H1 (cell line): ENCODE results near the gene ATXN7. TPM values are rescaled to one million over a fixed set of nuclear protein-coding genes. Genes with fewer than 3 reads are reported as not detected.

ENCODE experiments used
- CTCF ChIA-PET: fragments of 300-600 bp; sonication (Branson Sonifier 250); formaldehyde crosslinking; loops from one replicate; lab custom pipeline; 2021; ENCODE audit not compliant: partially characterized antibody; lab: Charles Lee
- POLR2A ChIA-PET: fragments of 300-600 bp; sonication (Branson Sonifier 250); formaldehyde crosslinking; loops from one replicate; lab custom pipeline; 2021; ENCODE audit warnings: inconsistent platforms; ENCODE audit not compliant: partially characterized antibody; lab: Charles Lee
- DNase-seq, 2 experiments: peaks; one replicate each; pipeline versions ENCODE4 v3.0.0 to v3.0.0-alpha.2; 2010 to 2022; ENCODE audit warnings: low spot score in 2 of 2, low read depth in 1 of 2, mixed read lengths in 1 of 2
- FAIRE-seq: peaks from 2 replicates; lab custom pipeline; 2011; peaks lifted over from hg19 to GRCh38; lab: Jason Lieb, UNC
- H2AFZ ChIP-seq: 2 replicates; pipeline ENCODE4 v1.8.1; 2012; ENCODE audit warnings: low read length, inconsistent platforms
- H2AK5ac ChIP-seq: 2 replicates; pipeline ENCODE4 v1.6.1; 2013; ENCODE audit warnings: low read depth, low read length
- H2BK120ac ChIP-seq: replicated peaks from 2 replicates; pipeline ENCODE3; 2013; ENCODE audit warnings: low read depth, low read length, inconsistent platforms
- H2BK12ac ChIP-seq: 2 replicates; pipeline ENCODE4 v1.6.1; 2013; ENCODE audit warnings: low read depth, low read length
- H2BK15ac ChIP-seq: 2 replicates; pipeline ENCODE4 v1.6.1; 2013; ENCODE audit warnings: low read length
- H2BK20ac ChIP-seq: 2 replicates; pipeline ENCODE4 v1.6.1; 2013; ENCODE audit warnings: low read length
- H2BK5ac ChIP-seq: 2 replicates; pipeline ENCODE4 v1.6.1; 2013; ENCODE audit warnings: low read depth, low read length
- H3K14ac ChIP-seq: 2 replicates; pipeline ENCODE4 v1.6.1; 2013; ENCODE audit warnings: inconsistent platforms; ENCODE audit not compliant: insufficient read length
- H3K18ac ChIP-seq: 2 replicates; pipeline ENCODE4 v1.6.1; 2013; ENCODE audit warnings: low read length; ENCODE audit errors: extremely low read depth
- H3K23ac ChIP-seq: 2 replicates; pipeline ENCODE4 v1.6.1; 2013; ENCODE audit warnings: inconsistent platforms; ENCODE audit not compliant: insufficient read length
- H3K23me2 ChIP-seq: 2 replicates; pipeline ENCODE4 v1.6.1; 2013; ENCODE audit warnings: low read depth, low read length
- H3K27ac ChIP-seq: 2 replicates; pipeline ENCODE4 v1.6.1; 2011; ENCODE audit warnings: low read depth, low read length, inconsistent platforms
- H3K27me3 ChIP-seq, 4 experiments: replicated peaks in 1 of 4; 1 replicate in 1 of 4; 2 replicates in 3 of 4; pipeline versions ENCODE4 v1.6.1 to v1.8.1; 2011 to 2013; ENCODE audit warnings: low read length in 3 of 4, mild to moderate bottlenecking in 3 of 4, inconsistent platforms in 2 of 4, mixed read lengths in 2 of 4, moderate library complexity in 1 of 4; ENCODE audit not compliant: control insufficient read depth in 3 of 4, insufficient read depth in 3 of 4; ENCODE audit errors: extremely low read depth in 1 of 4
- H3K36me3 ChIP-seq, 4 experiments: 2 replicates each; pipeline versions ENCODE4 v1.6.1 to v1.8.1; 2011 to 2013; ENCODE audit warnings: mild to moderate bottlenecking in 4 of 4, low read length in 3 of 4, moderate library complexity in 2 of 4, control low read depth in 1 of 4, inconsistent platforms in 1 of 4; ENCODE audit not compliant: insufficient read depth in 4 of 4, control insufficient read depth in 2 of 4
- H3K4ac ChIP-seq: replicated peaks from 2 replicates; pipeline ENCODE3; 2013; ENCODE audit warnings: low read length, low read depth, mixed read lengths, inconsistent platforms; ENCODE audit not compliant: insufficient read length
- H3K4me1 ChIP-seq, 4 experiments: replicated peaks in 1 of 4; 1 replicate in 1 of 4; 2 replicates in 3 of 4; pipeline versions ENCODE4 v1.6.1 to v1.8.1; 2011 to 2013; ENCODE audit warnings: low read length in 3 of 4, inconsistent platforms in 2 of 4, mixed read lengths in 1 of 4; ENCODE audit not compliant: insufficient read depth in 4 of 4, control insufficient read depth in 3 of 4
- H3K4me2 ChIP-seq, 2 experiments: 2 replicates each; pipeline versions ENCODE4 v1.6.1 to v1.8.1; 2011 to 2013; ENCODE audit warnings: low read depth in 2 of 2, low read length in 2 of 2, control low read depth in 1 of 2, inconsistent platforms in 1 of 2, mild to moderate bottlenecking in 1 of 2; ENCODE audit not compliant: insufficient read depth in 1 of 2
- H3K4me3 ChIP-seq, 4 experiments: fragments of 200-600, 300-600 bp in 1 of 4; sonication (generic), shearing (Covaris generic), sonication (Bioruptor Twin) in 1 of 4; 2 replicates each; pipeline versions ENCODE4 v1.5.1 to v1.8.1; 2011 to 2016; ENCODE audit warnings: low read length in 4 of 4, low read depth in 3 of 4, control low read depth in 2 of 4, inconsistent platforms in 2 of 4, mild to moderate bottlenecking in 2 of 4, mixed read lengths in 1 of 4, moderate library complexity in 1 of 4; ENCODE audit not compliant: insufficient read depth in 2 of 4; ENCODE audit errors: extremely low read depth in 1 of 4
- H3K56ac ChIP-seq: replicated peaks from 2 replicates; pipeline ENCODE3; 2013; ENCODE audit warnings: low read depth, mild to moderate bottlenecking, mixed read lengths, low read length, inconsistent platforms; ENCODE audit not compliant: insufficient read length
- H3K79me1 ChIP-seq: 2 replicates; pipeline ENCODE4 v1.6.1; 2013; ENCODE audit warnings: low read depth, low read length, control low read depth
- H3K79me2 ChIP-seq, 2 experiments: 2 replicates each; pipeline versions ENCODE4 v1.6.1 to v1.8.1; 2012 to 2013; ENCODE audit warnings: low read length in 2 of 2, mild to moderate bottlenecking in 2 of 2, inconsistent platforms in 1 of 2; ENCODE audit not compliant: insufficient read depth in 2 of 2, control insufficient read depth in 1 of 2
- H3K9ac ChIP-seq, 4 experiments: replicated peaks in 1 of 4; 1 replicate in 1 of 4; 2 replicates in 3 of 4; pipeline versions ENCODE4 v1.6.1 to v1.8.1; 2011 to 2013; ENCODE audit warnings: low read depth in 3 of 4, low read length in 3 of 4, control low read depth in 2 of 4, mild to moderate bottlenecking in 2 of 4, moderate library complexity in 2 of 4, inconsistent platforms in 1 of 4; ENCODE audit errors: extremely low read depth in 1 of 4
- H3K9me3 ChIP-seq, 2 experiments: 2 replicates each; pipeline versions ENCODE4 v1.6.1 to v1.8.1; 2012 to 2013; ENCODE audit warnings: mild to moderate bottlenecking in 2 of 2, moderate library complexity in 2 of 2, control low read depth in 1 of 2, inconsistent platforms in 1 of 2, low read depth in 1 of 2, low read length in 1 of 2, mixed read lengths in 1 of 2; ENCODE audit not compliant: insufficient read depth in 2 of 2
- H4K20me1 ChIP-seq, 2 experiments: replicated peaks in 1 of 2; 2 replicates each; pipeline versions ENCODE3 to v1.8.1; 2011 to 2013; ENCODE audit warnings: inconsistent platforms in 2 of 2, low read length in 2 of 2, mild to moderate bottlenecking in 1 of 2; ENCODE audit not compliant: insufficient read depth in 2 of 2, control insufficient read depth in 1 of 2
- H4K5ac ChIP-seq: 2 replicates; pipeline ENCODE4 v1.6.1; 2013; ENCODE audit warnings: low read length, low read depth, mixed read lengths, inconsistent platforms; ENCODE audit not compliant: insufficient read length
- H4K8ac ChIP-seq: 2 replicates; pipeline ENCODE4 v1.8.0; 2013; ENCODE audit warnings: mild to moderate bottlenecking, moderate library complexity, low read length, inconsistent platforms; ENCODE audit not compliant: insufficient read depth; ENCODE audit errors: extremely low read depth
- H4K91ac ChIP-seq: replicated peaks from 2 replicates; pipeline ENCODE3; 2013; ENCODE audit warnings: low read length, mixed read lengths, inconsistent platforms; ENCODE audit not compliant: insufficient read length
- BACH1 ChIP-seq: IDR thresholded peaks from 2 replicates; pipeline ENCODE4 v1.6.1; 2012; ENCODE audit warnings: low read length, improper control_type of control experiment
- CBX5 ChIP-seq: fragments of 300-800, 300-1000 bp; sonication (generic); IDR thresholded peaks from 2 replicates; pipeline ENCODE4 v1.7.1; 2016; ENCODE audit warnings: antibody characterized with exemption, low read length, low read depth
- EGR1 ChIP-seq: IDR thresholded peaks from 2 replicates; pipeline ENCODE4 v1.6.1; 2011; ENCODE audit warnings: low read depth, low read length, borderline replicate concordance
- EP300 ChIP-seq, 2 experiments: IDR thresholded peaks; 1 replicate in 1 of 2; 2 replicates in 1 of 2; pipeline ENCODE4 v1.6.1; 2011 to 2012; ENCODE audit warnings: low read depth in 2 of 2, low read length in 2 of 2, mild to moderate bottlenecking in 2 of 2, borderline replicate concordance in 1 of 2, inconsistent platforms in 1 of 2, moderate library complexity in 1 of 2
- GTF2F1 ChIP-seq: IDR thresholded peaks from 2 replicates; pipeline ENCODE4 v1.6.1; 2012; ENCODE audit warnings: low read depth, low read length, improper control_type of control experiment, borderline replicate concordance
- POLR2A ChIP-seq, 2 experiments: IDR thresholded peaks; 1 replicate in 1 of 2; 2 replicates in 1 of 2; pipeline ENCODE4 v1.6.1; 2011; ENCODE audit warnings: low read depth in 2 of 2, low read length in 2 of 2, mild to moderate bottlenecking in 2 of 2; ENCODE audit errors: control extremely low read depth in 1 of 2
- POU5F1 ChIP-seq: IDR thresholded peaks from 2 replicates; pipeline ENCODE4 v1.6.1; 2011; ENCODE audit warnings: low read depth, mild to moderate bottlenecking, low read length, moderate library complexity
- SP1 ChIP-seq: IDR thresholded peaks from 2 replicates; pipeline ENCODE4 v1.6.1; 2011; ENCODE audit warnings: low read depth, low read length
- TAF7 ChIP-seq: optimal IDR thresholded peaks from 2 replicates; pipeline ENCODE3; 2011; ENCODE audit warnings: low read depth, mild to moderate bottlenecking, inconsistent platforms, low read length, moderate library complexity, borderline replicate concordance
- TEAD4 ChIP-seq: IDR thresholded peaks from 2 replicates; pipeline ENCODE4 v1.6.1; 2012; ENCODE audit warnings: low read depth, low read length, inconsistent platforms, mixed read lengths
- WGBS, 2 experiments: shearing (Covaris generic) in 1 of 2; methylation state at CpG; one replicate each; pipeline versions ENCODE4 v1.1.6 to v1.1.7; 2013 to 2015; ENCODE audit warnings: low lambda C conversion rate in 2 of 2, mixed read lengths in 2 of 2, inconsistent platforms in 1 of 2, low coverage in 1 of 2, missing lambda C conversion rate in 1 of 2; ENCODE audit not compliant: insufficient replicate concordance in 2 of 2, insufficient coverage in 1 of 2, insufficient read length in 1 of 2; ENCODE audit errors: extremely low coverage in 1 of 2, missing lambda C conversion rate in 1 of 2; 5-methylcytosine and 5-hydroxymethylcytosine counted together
- polyA plus RNA-seq, 7 experiments: library from polyadenylated mRNA; depleted of rRNA in 3 of 7; stranded (reverse) in 5 of 7; unstranded in 2 of 7; fragments of >200 nt in 5 of 7; fragments of 200-250 nt in 2 of 7; gene quantifications; 1 replicate in 5 of 7; 2 replicates in 1 of 7; 4 replicates in 1 of 7; pipeline versions ENCODE4 v1.2.1 to v1.2.3, GENCODE V29; 2011 to 2013; ENCODE audit warnings: missing spikeins in 2 of 7, mixed read lengths in 2 of 7
- total RNA-seq: library from RNA; stranded (reverse); fragmentation: NEBNext Ultra II Directional; extraction: Animal tissue kit (Norgen Biotek cat#: 25700); gene quantifications from 2 replicates; pipeline ENCODE4 v1.2.1, GENCODE V29; 2021
- TF ChIP-seq, protein P1 (sequence below): IDR thresholded peaks from 2 replicates; pipeline ENCODE4 v1.6.1; 2012; ENCODE audit warnings: low read length, inconsistent platforms

The ATXN7 gene
- total and polyA plus RNA-seq, 2 of the 8 experiments (the other 6 are each of a cell fraction or from before 2014, with no cell fraction given): 15.5 to 16.8 TPM

DNA sequence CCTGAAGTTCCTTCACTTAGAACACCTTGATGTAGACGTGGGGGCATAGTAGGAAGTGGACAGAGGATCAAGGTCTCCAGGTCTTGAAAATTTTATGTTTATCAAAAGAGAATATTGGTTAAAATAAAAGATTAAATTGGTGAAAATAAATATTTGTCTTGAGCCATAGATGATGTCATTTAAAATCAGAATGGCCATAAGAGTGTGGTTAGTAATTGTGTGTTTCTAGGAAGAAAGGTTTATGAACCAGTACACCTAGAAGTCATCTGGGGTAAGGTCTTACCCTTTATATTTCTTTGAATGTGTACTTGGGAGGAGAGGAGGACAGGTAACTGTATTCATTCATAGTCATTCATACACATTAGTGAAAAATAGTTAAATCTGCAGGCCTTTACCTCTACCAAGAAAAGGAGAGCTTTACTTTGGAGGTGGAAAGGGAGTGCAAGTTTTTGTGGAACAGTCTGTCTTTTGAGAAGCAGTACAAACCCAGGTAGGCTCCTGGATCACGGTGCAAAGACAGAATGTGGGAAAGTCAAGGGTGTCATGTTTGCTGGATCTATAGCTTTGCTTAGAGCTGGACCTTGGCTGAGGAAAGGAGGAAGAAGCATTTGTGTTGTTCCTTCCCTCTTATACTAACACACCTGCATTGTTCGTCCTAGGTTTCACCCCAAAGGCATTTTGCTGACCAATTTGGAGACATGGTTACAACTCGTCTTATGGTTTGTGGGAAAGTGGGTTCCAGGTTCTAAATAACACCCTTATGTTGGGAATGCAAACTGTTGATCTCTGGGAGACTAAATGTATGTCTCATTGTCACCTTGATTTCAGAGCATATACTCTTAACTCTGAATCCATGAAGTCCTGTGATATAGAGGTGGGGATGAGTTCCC lies 42.3 kb downstream of the ATXN7 start:
- H2BK20ac ChIP-seq: no peak overlapping the region
- no peak overlapping the region for H2BK12ac ChIP-seq
- H4K91ac ChIP-seq: no peak overlapping the region
- no peak overlapping the region for H3K23ac ChIP-seq
- no peaks in the 10 kb centered on the region for H3K23me2 ChIP-seq
- no peak overlapping the region for H2BK15ac ChIP-seq
- DNase-seq: no peak
- 0 out of 4 replicates have a peak, but pooled peaks cover 0 to 5% of the 10 kb centered on the region in 2 experiments for H3K79me2 ChIP-seq
- H3K36me3 ChIP-seq: no peaks in the 10 kb centered on the region; a peak in 1 of 8 replicates
- no peaks in the 10 kb centered on the region for H3K4me1 ChIP-seq
- H4K8ac ChIP-seq: no peak overlapping the region
- no peaks in the 10 kb centered on the region for H3K79me1 ChIP-seq
- no peak overlapping the region for H3K4me2 ChIP-seq
- H2AFZ ChIP-seq: no peak overlapping the region
- H3K9me3 ChIP-seq: no peaks in the 10 kb centered on the region
- no peak overlapping the region for H3K18ac ChIP-seq
- no peak overlapping the region for H2AK5ac ChIP-seq
- peaks cover 0 to 1% of the 10 kb centered on the region in 2 experiments for H4K20me1 ChIP-seq
- CTCF ChIA-PET: interaction anchor here (0.6 to 1.6 kb wide), 3 partner anchors 13 to 38 kb away, joined by 3 to 5 read pairs (median 3); no protein-coding TSS in a partner anchor
- H3K9ac ChIP-seq: no peak overlapping the region
- no peak overlapping the region for H4K5ac ChIP-seq
- POLR2A ChIA-PET: no interaction called here
- H3K27me3 ChIP-seq: no peaks in the 10 kb centered on the region
- H2BK5ac ChIP-seq: no peak overlapping the region
- no peak overlapping the region for H3K27ac ChIP-seq
- no peak overlapping the region for H2BK120ac ChIP-seq
- no peak for FAIRE-seq
- H3K56ac ChIP-seq: no peak overlapping the region
- no peak overlapping the region for H3K4me3 ChIP-seq
- 88% methylated on average over 4 of the region's 4 CpGs; no CpG with 5 or more reads in 1 of the 2 experiments for WGBS, 2 experiments
- no peak overlapping the region for H3K14ac ChIP-seq
- no peak overlapping the region for H3K4ac ChIP-seq
- TF ChIP-seq EP300 (IDR thresholded peaks at IDR 0.05; ENCODE audit: borderline replicate concordance in 1 of 2, low read depth in 2 of 2, low read length in 2 of 2): no peak
- no peak for TF ChIP-seq CBX5
- TF ChIP-seq SP1: no peak
- no peak for TF ChIP-seq TEAD4
- no peak for TF ChIP-seq POU5F1
- TF ChIP-seq EGR1: no peak
- TF ChIP-seq POLR2A (IDR thresholded peaks at IDR 0.05; ENCODE audit: control extremely low read depth in 1 of 2, low read depth in 2 of 2, low read length in 2 of 2): no peak
- no peak for TF ChIP-seq BACH1
- no peak for TF ChIP-seq TAF7
- TF ChIP-seq GTF2F1: no peak
- TF ChIP-seq, protein P1, sequence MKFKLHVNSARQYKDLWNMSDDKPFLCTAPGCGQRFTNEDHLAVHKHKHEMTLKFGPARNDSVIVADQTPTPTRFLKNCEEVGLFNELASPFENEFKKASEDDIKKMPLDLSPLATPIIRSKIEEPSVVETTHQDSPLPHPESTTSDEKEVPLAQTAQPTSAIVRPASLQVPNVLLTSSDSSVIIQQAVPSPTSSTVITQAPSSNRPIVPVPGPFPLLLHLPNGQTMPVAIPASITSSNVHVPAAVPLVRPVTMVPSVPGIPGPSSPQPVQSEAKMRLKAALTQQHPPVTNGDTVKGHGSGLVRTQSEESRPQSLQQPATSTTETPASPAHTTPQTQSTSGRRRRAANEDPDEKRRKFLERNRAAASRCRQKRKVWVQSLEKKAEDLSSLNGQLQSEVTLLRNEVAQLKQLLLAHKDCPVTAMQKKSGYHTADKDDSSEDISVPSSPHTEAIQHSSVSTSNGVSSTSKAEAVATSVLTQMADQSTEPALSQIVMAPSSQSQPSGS: no peak
